ENCODE data around the gene TECPR2. TPM values are rescaled to one million over a fixed set of nuclear protein-coding genes. Genes with fewer than 3 reads are reported as not detected.

TECPR2 gene
- total and polyA plus RNA-seq, 4 experiments from 2014 or later, result 0.89 to 12.6 (median 7.8) TPM

GRCh38 chr14:102530828-102531478 lies 168.2 kb downstream of the TECPR2 start:
- Mint-ChIP-seq H3K36me3 (no peaks in the 10 kb centered on the region), H3K4me3 (peak overlapping the region in 3 of 8 donors; percentile 46 to 70 (median 50)), H3K27me3 (no peaks in the 10 kb centered on the region), H3K4me1 (peaks cover 4 to 13% (median 7%) of the 10 kb centered on the region in 4 donors), H3K27ac (peak overlapping the region in 6 of 7 donors; percentile 4 to 80 (median 48)), H3K9me3 (peaks cover 0 to 2% (median 0%) of the 10 kb centered on the region in 8 donors)
- H3K4me1 ChIP-seq (ENCODE audit: insufficient read depth, low read length), result peaks cover 10% of the 10 kb centered on the region
- CTCF ChIA-PET (ENCODE audit: partially characterized antibody), result no interaction called here
- H3K27me3 ChIP-seq (ENCODE audit: insufficient read depth, low read length), result no peaks in the 10 kb centered on the region
- DNase-seq, result no peak
- no peak overlapping the region for H3K4me3 ChIP-seq (ENCODE audit: low read length in 2 of 2)
- no peaks in the 10 kb centered on the region for H3K36me3 ChIP-seq (ENCODE audit: insufficient read depth, low read length)
- no peak overlapping the region for H3K27ac ChIP-seq (ENCODE audit: low read depth, low read length)
- intact Hi-C loops (cut with micrococcal nuclease), result no loop called here
- POLR2A ChIA-PET (ENCODE audit: partially characterized antibody), result no interaction called here
- no peaks in the 10 kb centered on the region for H3K9me3 ChIP-seq (ENCODE audit: control insufficient read depth in 1 of 2, low read length in 2 of 2)

DNA sequence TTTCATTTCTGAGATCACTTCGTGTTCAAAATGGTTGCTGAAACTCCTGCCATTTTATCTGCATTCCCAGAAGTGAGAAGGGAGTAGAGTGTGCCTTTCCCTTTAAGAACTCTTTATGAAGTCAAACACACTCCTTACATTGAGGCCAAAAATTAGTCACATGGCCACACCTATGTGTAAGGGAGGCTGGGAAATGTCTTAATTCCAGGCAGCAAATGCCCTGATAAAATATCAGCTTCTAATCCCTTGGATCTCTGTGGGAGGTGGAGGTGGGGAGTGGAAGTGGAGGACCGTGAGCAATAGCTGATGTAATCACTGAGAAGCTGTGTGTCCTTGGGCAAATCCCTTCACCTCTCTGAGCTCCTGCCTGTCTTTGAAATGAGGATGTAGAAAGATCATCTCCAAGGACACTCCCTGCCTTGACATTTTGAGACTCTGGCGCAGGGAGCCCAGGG lies 169.5 kb downstream of the TECPR2 start:
- H3K27ac ChIP-seq (ENCODE audit: low read depth, low read length), result no peak overlapping the region
- CTCF ChIA-PET (ENCODE audit: partially characterized antibody), result interaction anchor here (1.2 kb wide), 1 partner anchor 10 kb away, joined by 3 read pairs; no protein-coding TSS in a partner anchor
- POLR2A ChIA-PET (ENCODE audit: partially characterized antibody), result no interaction called here

GRCh38 chr14:102537981-102538601 lies 175.3 kb downstream of the TECPR2 start:
- peaks cover 3% of the 10 kb centered on the region in 2 donors for H3K27me3 Mint-ChIP-seq

More for the DNA sequence above, 169.5 kb downstream of the TECPR2 start:
- DNase-seq, result no peak
- no peak overlapping the region for H3K4me3 Mint-ChIP-seq
- Histone ChIP-seq H3K4me1 (ENCODE audit: insufficient read depth, low read length) (peaks cover 10% of the 10 kb centered on the region), H3K9me3 (ENCODE audit: control insufficient read depth in 1 of 2, low read length in 2 of 2) (no peaks in the 10 kb centered on the region), H3K27me3 (ENCODE audit: insufficient read depth, low read length) (no peaks in the 10 kb centered on the region), H3K36me3 (ENCODE audit: insufficient read depth, low read length) (no peaks in the 10 kb centered on the region), H3K4me3 (ENCODE audit: low read length in 2 of 2) (no peak overlapping the region)
- H3K9me3 Mint-ChIP-seq, result peaks cover 0 to 2% (median 0%) of the 10 kb centered on the region in 8 donors
- H3K27ac Mint-ChIP-seq, result no peak overlapping the region
- no peaks in the 10 kb centered on the region for H3K36me3 Mint-ChIP-seq
- H3K4me1 Mint-ChIP-seq, result peaks cover 4 to 13% (median 6%) of the 10 kb centered on the region in 4 donors
- intact Hi-C loops (cut with micrococcal nuclease), result no loop called here
- H3K27me3 Mint-ChIP-seq, result no peaks in the 10 kb centered on the region

DNA sequence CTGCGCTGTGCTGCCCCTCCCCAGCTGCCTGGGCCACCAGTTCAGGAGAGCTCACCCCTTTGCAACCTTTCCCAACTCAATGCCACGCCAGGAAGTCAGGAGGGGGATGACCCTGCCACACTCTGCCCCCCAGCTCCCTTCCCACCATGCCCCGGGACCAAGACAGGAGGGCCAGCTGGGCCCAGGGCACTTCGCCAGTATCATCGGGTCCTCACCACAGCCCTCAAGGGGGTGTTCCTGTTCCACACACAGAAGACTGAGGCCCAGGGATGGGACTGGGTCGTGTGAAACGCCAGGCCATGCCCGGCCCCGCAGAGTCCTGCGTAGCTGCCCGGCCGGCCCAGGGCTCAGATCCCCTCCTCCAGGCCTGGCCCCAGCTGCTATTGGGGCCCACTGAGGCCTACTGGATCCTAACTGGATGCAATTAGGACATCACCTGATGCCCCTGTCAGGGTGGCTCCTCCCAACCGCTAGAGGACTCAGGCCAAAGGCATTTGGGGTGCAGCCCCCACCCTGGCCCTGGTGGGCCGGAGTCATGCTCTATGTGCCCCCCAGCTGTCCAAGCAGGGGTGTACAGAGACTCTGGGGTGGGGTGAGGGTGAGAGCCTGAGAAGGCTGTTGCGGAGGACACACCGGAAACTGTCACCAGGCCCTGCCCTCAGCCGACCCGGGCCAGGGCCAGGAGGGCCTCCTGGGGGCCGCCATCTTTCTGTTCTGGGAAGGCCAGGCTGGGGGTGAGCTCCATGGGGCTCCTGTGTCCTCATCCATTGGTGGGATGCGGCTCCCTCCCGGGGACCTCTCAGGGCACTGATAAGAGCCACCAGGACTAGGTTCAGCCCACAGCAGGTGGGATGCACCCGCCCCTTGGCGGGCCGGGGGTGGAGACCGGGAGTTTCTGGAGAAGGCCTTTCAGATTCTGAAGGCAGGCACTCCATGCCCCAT lies 176.1 kb downstream of the TECPR2 start:
- H3K4me1 Mint-ChIP-seq, result peaks cover 0 to 4% (median under 1%) of the 10 kb centered on the region in 4 donors
- no peaks in the 10 kb centered on the region for H3K4me1 ChIP-seq (ENCODE audit: insufficient read depth, low read length)
- no peak overlapping the region for H3K4me3 ChIP-seq (ENCODE audit: low read length in 2 of 2)
- CTCF ChIA-PET (ENCODE audit: partially characterized antibody), result interaction anchor here (1.1 to 1.2 kb wide), 2 partner anchors 14 to 56 kb away, joined by 4 read pairs; no protein-coding TSS in a partner anchor
- DNase-seq, result no peak
- H3K9me3 ChIP-seq (ENCODE audit: control insufficient read depth in 1 of 2, low read length in 2 of 2), result no peaks in the 10 kb centered on the region
- no peaks in the 10 kb centered on the region for H3K36me3 Mint-ChIP-seq
- no peak overlapping the region for H3K27ac Mint-ChIP-seq
- intact Hi-C loops (cut with micrococcal nuclease), result no loop called here
- no peak overlapping the region for H3K27ac ChIP-seq (ENCODE audit: low read depth, low read length)
- no peak overlapping the region for H3K4me3 Mint-ChIP-seq
- no peaks in the 10 kb centered on the region for H3K36me3 ChIP-seq (ENCODE audit: insufficient read depth, low read length)
- POLR2A ChIA-PET (ENCODE audit: partially characterized antibody), result no interaction called here
- H3K27me3 ChIP-seq (ENCODE audit: insufficient read depth, low read length), result no peaks in the 10 kb centered on the region
- H3K27me3 Mint-ChIP-seq, result peaks cover 3 to 4% of the 10 kb centered on the region in 2 donors
- H3K9me3 Mint-ChIP-seq, result no peaks in the 10 kb centered on the region

More at GRCh38 chr14:102537981-102538601, 175.3 kb downstream of the TECPR2 start:
- no peaks in the 10 kb centered on the region for H3K27me3 ChIP-seq (ENCODE audit: insufficient read depth, low read length)
- no peaks in the 10 kb centered on the region for H3K9me3 ChIP-seq (ENCODE audit: control insufficient read depth in 1 of 2, low read length in 2 of 2)
- intact Hi-C loops (cut with micrococcal nuclease), result no loop called here
- ChIA-PET POLR2A (ENCODE audit: partially characterized antibody) (no interaction called here), CTCF (ENCODE audit: partially characterized antibody) (interaction anchor here (1.1 to 1.2 kb wide), 2 partner anchors 13 to 56 kb away, joined by 4 read pairs; no protein-coding TSS in a partner anchor)
- no peak overlapping the region for H3K27ac Mint-ChIP-seq
- peaks cover 0 to 4% (median 0%) of the 10 kb centered on the region in 4 donors for H3K4me1 Mint-ChIP-seq
- no peak overlapping the region for H3K4me3 ChIP-seq (ENCODE audit: low read length in 2 of 2)
- no peak overlapping the region for H3K27ac ChIP-seq (ENCODE audit: low read depth, low read length)
- no peaks in the 10 kb centered on the region for H3K36me3 Mint-ChIP-seq
- no peaks in the 10 kb centered on the region for H3K9me3 Mint-ChIP-seq
- no peaks in the 10 kb centered on the region for H3K4me1 ChIP-seq (ENCODE audit: insufficient read depth, low read length)
- H3K4me3 Mint-ChIP-seq, result no peak overlapping the region
- no peak for DNase-seq
- no peaks in the 10 kb centered on the region for H3K36me3 ChIP-seq (ENCODE audit: insufficient read depth, low read length)

DNA sequence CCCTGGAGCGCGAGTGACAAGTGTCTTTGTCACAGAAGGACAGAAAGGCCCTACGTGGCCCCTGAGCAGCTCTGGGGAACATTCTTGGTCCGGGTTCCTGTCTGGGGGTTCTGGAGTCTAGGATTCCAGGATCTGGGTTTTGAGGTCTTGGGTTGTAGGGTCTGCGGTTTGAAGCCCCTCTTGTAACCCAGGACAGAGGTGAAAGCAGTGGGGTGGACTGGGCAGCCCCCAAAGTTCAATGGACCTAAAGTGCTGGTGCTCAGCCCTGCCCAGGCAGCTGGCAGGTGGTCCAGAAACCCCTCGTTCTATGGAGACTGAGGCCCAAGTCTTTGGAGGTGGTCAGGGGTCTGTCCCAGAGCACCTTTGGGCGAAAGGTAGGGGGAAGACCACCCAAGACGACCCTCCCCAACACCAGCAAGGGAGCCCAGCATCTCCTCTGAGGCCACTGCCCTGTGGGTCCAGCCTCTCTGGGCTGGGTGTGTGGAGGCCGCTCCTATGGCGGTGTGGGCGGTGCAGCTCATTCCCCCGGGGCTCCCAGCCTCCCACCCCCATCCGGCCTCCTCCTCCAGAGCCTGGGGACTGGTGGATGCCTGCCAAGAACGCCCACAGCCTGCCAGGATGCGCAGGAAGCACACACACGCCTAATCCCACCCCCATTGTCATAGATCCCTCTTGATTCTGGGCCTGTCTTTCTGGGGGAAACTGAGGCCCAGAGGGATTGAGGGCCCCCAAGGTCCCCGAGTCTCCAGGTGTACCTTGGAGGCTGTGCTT lies 177.0 kb downstream of the TECPR2 start:
- CTCF ChIA-PET (ENCODE audit: partially characterized antibody), result no interaction called here
- Mint-ChIP-seq H3K27me3 (peaks cover 7% of the 10 kb centered on the region in 2 donors), H3K4me1 (peaks cover 0 to 4% (median 2%) of the 10 kb centered on the region in 4 donors), H3K4me3 (no peak overlapping the region), H3K9me3 (no peaks in the 10 kb centered on the region), H3K27ac (no peak overlapping the region), H3K36me3 (no peaks in the 10 kb centered on the region)
- POLR2A ChIA-PET (ENCODE audit: partially characterized antibody), result no interaction called here
- intact Hi-C loops (cut with micrococcal nuclease), result no loop called here
- no peak overlapping the region for H3K4me3 ChIP-seq (ENCODE audit: low read length in 2 of 2)
- H3K36me3 ChIP-seq (ENCODE audit: insufficient read depth, low read length), result no peaks in the 10 kb centered on the region
- no peaks in the 10 kb centered on the region for H3K9me3 ChIP-seq (ENCODE audit: control insufficient read depth in 1 of 2, low read length in 2 of 2)
- H3K27me3 ChIP-seq (ENCODE audit: insufficient read depth, low read length), result peaks cover 4% of the 10 kb centered on the region
- H3K4me1 ChIP-seq (ENCODE audit: insufficient read depth, low read length), result peaks cover under 1% of the 10 kb centered on the region
- DNase-seq, result no peak
- H3K27ac ChIP-seq (ENCODE audit: low read depth, low read length), result no peak overlapping the region

DNA sequence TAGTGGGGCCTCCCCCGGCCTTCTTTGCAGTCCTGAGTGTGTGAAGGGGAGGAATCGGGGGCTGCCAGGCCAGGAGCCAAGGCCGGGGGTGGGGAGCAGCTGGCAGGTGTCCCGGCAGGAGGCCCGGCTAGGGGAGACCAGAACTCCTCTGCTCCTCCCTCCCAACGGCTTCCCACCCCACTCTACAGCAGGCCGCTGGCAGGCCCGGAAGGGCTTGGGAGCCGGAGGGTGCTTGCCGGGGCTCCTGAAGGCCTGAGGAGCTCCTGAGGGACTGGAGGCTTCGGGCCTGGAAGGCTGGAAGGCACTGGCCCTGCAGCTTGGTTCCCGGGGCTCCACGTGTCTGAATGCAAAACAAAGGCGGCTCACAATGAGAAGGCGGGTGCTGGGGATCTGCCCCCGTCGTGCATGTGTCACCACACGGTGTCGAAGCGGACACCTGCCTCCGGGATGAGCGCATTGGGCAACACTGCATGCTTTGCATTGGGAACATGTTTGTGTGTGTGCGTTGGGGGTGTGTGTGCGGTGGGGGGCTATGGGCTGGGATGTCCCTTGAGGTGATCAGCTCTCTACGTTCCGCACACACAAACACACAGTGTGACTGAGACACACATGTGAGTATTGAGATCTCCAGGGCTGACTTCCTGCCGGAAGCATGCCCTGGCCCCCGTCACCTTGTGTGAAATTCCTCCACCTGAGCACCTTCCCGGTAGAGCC lies 177.7 kb downstream of the TECPR2 start:
- Histone ChIP-seq H3K9me3 (ENCODE audit: control insufficient read depth in 1 of 2, low read length in 2 of 2) (no peaks in the 10 kb centered on the region), H3K36me3 (ENCODE audit: insufficient read depth, low read length) (no peaks in the 10 kb centered on the region), H3K27me3 (ENCODE audit: insufficient read depth, low read length) (peaks cover 7% of the 10 kb centered on the region), H3K27ac (ENCODE audit: low read depth, low read length) (no peak overlapping the region), H3K4me3 (ENCODE audit: low read length in 2 of 2) (no peak overlapping the region), H3K4me1 (ENCODE audit: insufficient read depth, low read length) (peaks cover 8% of the 10 kb centered on the region)
- H3K4me3 Mint-ChIP-seq, result no peak overlapping the region
- POLR2A ChIA-PET (ENCODE audit: partially characterized antibody), result no interaction called here
- intact Hi-C loops (cut with micrococcal nuclease), result no loop called here
- H3K36me3 Mint-ChIP-seq, result no peaks in the 10 kb centered on the region
- H3K27me3 Mint-ChIP-seq, result peaks cover 10 to 11% of the 10 kb centered on the region in 2 donors
- no peak overlapping the region for H3K27ac Mint-ChIP-seq
- no peaks in the 10 kb centered on the region for H3K9me3 Mint-ChIP-seq
- CTCF ChIA-PET (ENCODE audit: partially characterized antibody), result no interaction called here
- no peak for DNase-seq
- peaks cover 0 to 7% (median 2%) of the 10 kb centered on the region in 4 donors for H3K4me1 Mint-ChIP-seq
